ENCODE measurements around the gene ZNF688. TPM values are rescaled to one million over a fixed set of nuclear protein-coding genes. Genes with fewer than 3 reads are reported as not detected.
"Not testable (repeated sequence)": the region's sequence is repeated elsewhere in the genome, so short reads cannot be mapped to it uniquely, and the experiment has no call there.

The ZNF688 gene
- total RNA-seq, 3 donors from 2014 or later (not counting 1 experiment from before 2014, with no cell fraction given), result 10.1 to 16.9 (median 16.5) TPM

- not testable (repeated sequence) for H3K27me3 ChIP-seq (ENCODE audit: control insufficient read depth, insufficient read depth, low read length); H3K4me3 Mint-ChIP-seq; H3K27ac ChIP-seq (ENCODE audit: low read length); H3K27ac Mint-ChIP-seq; DNase-seq; H3K4me3 ChIP-seq (ENCODE audit: low read length); H3K9me3 Mint-ChIP-seq; H3K27me3 Mint-ChIP-seq (ENCODE audit: low read depth in 2 of 2); H3K9me3 ChIP-seq (ENCODE audit: control insufficient read depth, insufficient read depth, low read length); ATAC-seq; H3K36me3 Mint-ChIP-seq; H3K36me3 ChIP-seq (ENCODE audit: control insufficient read depth, insufficient read depth, low read length)
- H3K4me1 ChIP-seq (ENCODE audit: control insufficient read depth, insufficient read depth, low read length), result peaks cover 14% of the 10 kb centered on the region
- 72% methylated on average over 2 of the region's 2 CpGs for WGBS (ENCODE audit: insufficient coverage)
- H3K4me1 Mint-ChIP-seq, result peaks cover 9 to 13% of the 10 kb centered on the region in 2 donors
- intact Hi-C loops (cut with micrococcal nuclease), result loop anchor here (5.0 kb wide), 1 partner anchor 52 kb away; no protein-coding TSS in a partner anchor
These were observed 18.1 kb upstream of the ZNF688 start for GRCh38 chr16:30589582-30589981.

DNA sequence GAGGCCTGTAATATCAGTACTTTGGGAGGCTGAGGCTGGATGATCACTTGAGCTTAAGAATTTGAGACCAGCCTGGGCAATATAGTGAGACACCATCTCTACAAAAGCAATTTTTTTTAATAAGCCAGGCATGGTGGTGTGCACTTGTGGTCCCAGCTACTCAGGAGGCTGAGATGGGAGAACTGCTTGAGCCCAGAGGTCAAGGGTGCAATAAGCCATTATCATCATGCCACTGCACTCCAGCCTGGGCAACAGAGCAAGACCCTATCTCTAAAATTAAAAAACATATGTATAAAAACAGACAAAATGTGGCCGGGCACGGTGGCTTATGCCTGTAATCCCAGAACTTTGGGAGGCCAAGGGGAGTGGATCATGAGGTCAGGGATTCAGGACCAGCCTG lies 17.1 kb upstream of the ZNF688 start:
- H3K27ac ChIP-seq (ENCODE audit: low read length), result no peak overlapping the region
- Mint-ChIP-seq H3K4me3 (no peak overlapping the region), H3K9me3 (no peaks in the 10 kb centered on the region), H3K27ac (no peak overlapping the region), H3K27me3 (ENCODE audit: low read depth in 2 of 2) (no peaks in the 10 kb centered on the region), H3K4me1 (peaks cover 9 to 14% of the 10 kb centered on the region in 2 donors), H3K36me3 (no peaks in the 10 kb centered on the region)
- H3K4me3 ChIP-seq (ENCODE audit: low read length), result no peak overlapping the region
- H3K4me1 ChIP-seq (ENCODE audit: control insufficient read depth, insufficient read depth, low read length), result peaks cover 14% of the 10 kb centered on the region
- H3K36me3 ChIP-seq (ENCODE audit: control insufficient read depth, insufficient read depth, low read length), result no peaks in the 10 kb centered on the region
- WGBS (ENCODE audit: insufficient coverage), result 100% methylated on average over 2 of the region's 2 CpGs
- TF ChIP-seq, protein P1, sequence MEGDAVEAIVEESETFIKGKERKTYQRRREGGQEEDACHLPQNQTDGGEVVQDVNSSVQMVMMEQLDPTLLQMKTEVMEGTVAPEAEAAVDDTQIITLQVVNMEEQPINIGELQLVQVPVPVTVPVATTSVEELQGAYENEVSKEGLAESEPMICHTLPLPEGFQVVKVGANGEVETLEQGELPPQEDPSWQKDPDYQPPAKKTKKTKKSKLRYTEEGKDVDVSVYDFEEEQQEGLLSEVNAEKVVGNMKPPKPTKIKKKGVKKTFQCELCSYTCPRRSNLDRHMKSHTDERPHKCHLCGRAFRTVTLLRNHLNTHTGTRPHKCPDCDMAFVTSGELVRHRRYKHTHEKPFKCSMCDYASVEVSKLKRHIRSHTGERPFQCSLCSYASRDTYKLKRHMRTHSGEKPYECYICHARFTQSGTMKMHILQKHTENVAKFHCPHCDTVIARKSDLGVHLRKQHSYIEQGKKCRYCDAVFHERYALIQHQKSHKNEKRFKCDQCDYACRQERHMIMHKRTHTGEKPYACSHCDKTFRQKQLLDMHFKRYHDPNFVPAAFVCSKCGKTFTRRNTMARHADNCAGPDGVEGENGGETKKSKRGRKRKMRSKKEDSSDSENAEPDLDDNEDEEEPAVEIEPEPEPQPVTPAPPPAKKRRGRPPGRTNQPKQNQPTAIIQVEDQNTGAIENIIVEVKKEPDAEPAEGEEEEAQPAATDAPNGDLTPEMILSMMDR (IDR thresholded peaks at IDR 0.05), result no peak
- ATAC-seq (no peak), DNase-seq (no peak)
- intact Hi-C loops (cut with micrococcal nuclease), result loop anchor here (5.0 kb wide), 1 partner anchor 51 kb away; no protein-coding TSS in a partner anchor
- no peaks in the 10 kb centered on the region for H3K27me3 ChIP-seq (ENCODE audit: control insufficient read depth, insufficient read depth, low read length)
- no peaks in the 10 kb centered on the region for H3K9me3 ChIP-seq (ENCODE audit: control insufficient read depth, insufficient read depth, low read length)

DNA sequence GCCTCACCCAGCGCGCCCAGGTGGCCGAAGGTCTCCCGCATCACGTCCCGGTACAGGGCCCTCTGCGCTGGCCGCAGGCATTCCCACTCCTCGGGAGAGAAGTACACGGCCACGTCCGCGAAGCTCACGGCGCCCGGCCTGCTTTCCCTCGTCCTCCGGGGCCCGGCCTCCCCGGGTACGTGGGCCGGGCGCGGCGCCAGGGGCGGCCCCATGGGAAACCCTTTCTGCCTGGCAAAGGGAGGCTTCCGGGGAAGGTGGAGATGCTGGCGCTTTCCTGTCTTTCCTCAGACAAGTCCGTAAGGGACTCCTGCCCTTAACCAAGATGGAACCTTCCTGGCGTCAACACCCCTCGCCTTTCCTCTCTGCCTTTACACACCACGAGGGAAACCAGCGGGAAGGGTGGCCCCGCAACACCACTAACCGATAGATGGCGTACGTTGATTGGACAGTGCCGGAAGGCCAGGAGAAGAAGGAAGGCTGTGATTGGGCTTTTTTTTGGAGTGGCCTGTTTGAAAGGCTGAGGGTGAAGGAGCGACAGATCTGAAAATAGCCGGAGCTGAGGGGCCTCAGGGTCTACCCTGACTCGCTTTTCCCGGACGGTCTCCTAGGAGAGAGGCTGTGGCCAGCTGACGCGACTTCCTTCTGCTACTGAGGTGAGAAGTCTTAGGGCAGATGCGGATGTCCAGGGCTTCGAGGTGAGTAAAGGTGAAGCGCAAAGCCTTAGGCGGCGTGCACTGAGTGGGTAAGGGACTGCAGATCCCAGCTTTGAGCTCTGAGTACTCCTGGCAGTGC lies 14.1 kb upstream of the ZNF688 start, which contains the start of gene ZNF785:
TSS of gene ZNF785 (minus strand) at position 298 of the 792 bp plus-strand sequence. CDS start at position 212, 86 bp downstream.
- peak within 1 kb of the TSS; percentile 86 to 87 for H3K27ac Mint-ChIP-seq
- no peaks in the 10 kb centered on the region for H3K27me3 Mint-ChIP-seq (ENCODE audit: low read depth in 2 of 2)
- DNase-seq (peak; percentile 85 to 97), ATAC-seq (peak; percentile 98 to 99 (median 99))
- no peaks in the 10 kb centered on the region for H3K36me3 Mint-ChIP-seq
- peaks cover 14% of the 10 kb centered on the region for H3K4me1 ChIP-seq (ENCODE audit: control insufficient read depth, insufficient read depth, low read length)
- intact Hi-C loops (cut with micrococcal nuclease), result loop anchor here (1.0 to 5.0 kb wide), 2 partner anchors 13 to 48 kb away; no protein-coding TSS in a partner anchor
- H3K27ac ChIP-seq (ENCODE audit: low read length), result peak within 1 kb of the TSS; percentile 26
- under 1% methylated on average over 49 of the region's 50 CpGs for WGBS (ENCODE audit: insufficient coverage)
- peaks cover 9 to 14% of the 10 kb centered on the region in 2 donors for H3K4me1 Mint-ChIP-seq
- TF ChIP-seq, protein P1 (IDR thresholded peaks at IDR 0.05), result no peak
- no peaks in the 10 kb centered on the region for H3K9me3 ChIP-seq (ENCODE audit: control insufficient read depth, insufficient read depth, low read length)
- no peaks in the 10 kb centered on the region for H3K9me3 Mint-ChIP-seq
- H3K36me3 ChIP-seq (ENCODE audit: control insufficient read depth, insufficient read depth, low read length), result peaks cover 12% of the 10 kb centered on the region
- H3K4me3 Mint-ChIP-seq, result peak within 1 kb of the TSS; percentile 90
- no peaks in the 10 kb centered on the region for H3K27me3 ChIP-seq (ENCODE audit: control insufficient read depth, insufficient read depth, low read length)
- H3K4me3 ChIP-seq (ENCODE audit: low read length), result peak within 1 kb of the TSS; percentile 58

DNA sequence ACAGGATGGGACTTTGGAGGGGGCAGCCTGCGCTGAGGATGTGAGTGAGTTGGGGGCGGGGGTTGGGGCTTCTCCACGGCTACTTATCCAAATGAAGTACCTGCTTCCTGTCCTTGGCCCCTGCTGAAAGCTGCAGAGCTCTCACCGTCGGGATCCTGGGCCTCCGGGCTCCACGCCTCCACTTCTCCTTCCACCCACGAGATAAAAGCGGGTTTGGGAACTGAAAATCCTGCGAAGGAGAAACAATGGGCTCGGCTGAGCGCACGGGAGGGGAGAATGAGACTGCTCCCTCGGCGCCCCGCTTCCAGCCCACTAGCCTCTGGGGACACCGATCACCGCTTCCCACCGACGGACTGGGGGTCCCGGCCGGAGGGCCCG lies 13.5 kb upstream of the ZNF688 start:
- H3K4me1 ChIP-seq (ENCODE audit: control insufficient read depth, insufficient read depth, low read length), result peaks cover 14% of the 10 kb centered on the region
- Mint-ChIP-seq H3K4me1 (peaks cover 9 to 14% of the 10 kb centered on the region in 2 donors), H3K36me3 (no peaks in the 10 kb centered on the region), H3K4me3 (peak overlapping the region; percentile 90), H3K27me3 (ENCODE audit: low read depth in 2 of 2) (no peaks in the 10 kb centered on the region), H3K27ac (peak overlapping the region; percentile 67 to 87), H3K9me3 (no peaks in the 10 kb centered on the region)
- TF ChIP-seq, protein P1 (IDR thresholded peaks at IDR 0.05), result no peak
- H3K9me3 ChIP-seq (ENCODE audit: control insufficient read depth, insufficient read depth, low read length), result no peaks in the 10 kb centered on the region
- WGBS (ENCODE audit: insufficient coverage), result 2% methylated on average over 23 of the region's 23 CpGs
- H3K4me3 ChIP-seq (ENCODE audit: low read length), result peak overlapping the region; percentile 58
- intact Hi-C loops (cut with micrococcal nuclease), result loop anchor here (1.0 to 5.0 kb wide), 2 partner anchors 13 to 48 kb away; no protein-coding TSS in a partner anchor
- peak overlapping the region; percentile 26 for H3K27ac ChIP-seq (ENCODE audit: low read length)
- DNase-seq (no peak), ATAC-seq (peak; percentile 4 to 21 (median 15))
- no peaks in the 10 kb centered on the region for H3K27me3 ChIP-seq (ENCODE audit: control insufficient read depth, insufficient read depth, low read length)
- H3K36me3 ChIP-seq (ENCODE audit: control insufficient read depth, insufficient read depth, low read length), result peaks cover 12% of the 10 kb centered on the region
